H1 (cell line): ENCODE measurements around the gene DNAH1. TPM values are rescaled to one million over a fixed set of nuclear protein-coding genes. Genes with fewer than 3 reads are reported as not detected.

Experiments
- CTCF ChIA-PET: fragments of 300-600 bp; sonication (Branson Sonifier 250); formaldehyde crosslinking; loops from one replicate; lab custom pipeline; 2021; ENCODE audit not compliant: partially characterized antibody; lab: Charles Lee
- POLR2A ChIA-PET: fragments of 300-600 bp; sonication (Branson Sonifier 250); formaldehyde crosslinking; loops from one replicate; lab custom pipeline; 2021; ENCODE audit warnings: inconsistent platforms; ENCODE audit not compliant: partially characterized antibody; lab: Charles Lee
- DNase-seq, 2 experiments: peaks; one replicate each; pipeline versions ENCODE4 v3.0.0 to v3.0.0-alpha.2; 2010 to 2022; ENCODE audit warnings: low spot score in 2 of 2, low read depth in 1 of 2, mixed read lengths in 1 of 2
- FAIRE-seq: peaks from 2 replicates; lab custom pipeline; 2011; peaks lifted over from hg19 to GRCh38; lab: Jason Lieb, UNC
- H2AFZ ChIP-seq: 2 replicates; pipeline ENCODE4 v1.8.1; 2012; ENCODE audit warnings: low read length, inconsistent platforms
- H2AK5ac ChIP-seq: 2 replicates; pipeline ENCODE4 v1.6.1; 2013; ENCODE audit warnings: low read depth, low read length
- H2BK120ac ChIP-seq: replicated peaks from 2 replicates; pipeline ENCODE3; 2013; ENCODE audit warnings: low read depth, low read length, inconsistent platforms
- H2BK12ac ChIP-seq: 2 replicates; pipeline ENCODE4 v1.6.1; 2013; ENCODE audit warnings: low read depth, low read length
- H2BK15ac ChIP-seq: 2 replicates; pipeline ENCODE4 v1.6.1; 2013; ENCODE audit warnings: low read length
- H2BK20ac ChIP-seq: 2 replicates; pipeline ENCODE4 v1.6.1; 2013; ENCODE audit warnings: low read length
- H2BK5ac ChIP-seq: 2 replicates; pipeline ENCODE4 v1.6.1; 2013; ENCODE audit warnings: low read depth, low read length
- H3K14ac ChIP-seq: 2 replicates; pipeline ENCODE4 v1.6.1; 2013; ENCODE audit warnings: inconsistent platforms; ENCODE audit not compliant: insufficient read length
- H3K18ac ChIP-seq: 2 replicates; pipeline ENCODE4 v1.6.1; 2013; ENCODE audit warnings: low read length; ENCODE audit errors: extremely low read depth
- H3K23ac ChIP-seq: 2 replicates; pipeline ENCODE4 v1.6.1; 2013; ENCODE audit warnings: inconsistent platforms; ENCODE audit not compliant: insufficient read length
- H3K23me2 ChIP-seq: 2 replicates; pipeline ENCODE4 v1.6.1; 2013; ENCODE audit warnings: low read depth, low read length
- H3K27ac ChIP-seq: 2 replicates; pipeline ENCODE4 v1.6.1; 2011; ENCODE audit warnings: low read depth, low read length, inconsistent platforms
- H3K27me3 ChIP-seq, 4 experiments: replicated peaks in 1 of 4; 1 replicate in 1 of 4; 2 replicates in 3 of 4; pipeline versions ENCODE4 v1.6.1 to v1.8.1; 2011 to 2013; ENCODE audit warnings: low read length in 3 of 4, mild to moderate bottlenecking in 3 of 4, inconsistent platforms in 2 of 4, mixed read lengths in 2 of 4, moderate library complexity in 1 of 4; ENCODE audit not compliant: control insufficient read depth in 3 of 4, insufficient read depth in 3 of 4; ENCODE audit errors: extremely low read depth in 1 of 4
- H3K36me3 ChIP-seq, 4 experiments: 2 replicates each; pipeline versions ENCODE4 v1.6.1 to v1.8.1; 2011 to 2013; ENCODE audit warnings: mild to moderate bottlenecking in 4 of 4, low read length in 3 of 4, moderate library complexity in 2 of 4, control low read depth in 1 of 4, inconsistent platforms in 1 of 4; ENCODE audit not compliant: insufficient read depth in 4 of 4, control insufficient read depth in 2 of 4
- H3K4ac ChIP-seq: replicated peaks from 2 replicates; pipeline ENCODE3; 2013; ENCODE audit warnings: low read length, low read depth, mixed read lengths, inconsistent platforms; ENCODE audit not compliant: insufficient read length
- H3K4me1 ChIP-seq, 4 experiments: replicated peaks in 1 of 4; 1 replicate in 1 of 4; 2 replicates in 3 of 4; pipeline versions ENCODE4 v1.6.1 to v1.8.1; 2011 to 2013; ENCODE audit warnings: low read length in 3 of 4, inconsistent platforms in 2 of 4, mixed read lengths in 1 of 4; ENCODE audit not compliant: insufficient read depth in 4 of 4, control insufficient read depth in 3 of 4
- H3K4me2 ChIP-seq, 2 experiments: 2 replicates each; pipeline versions ENCODE4 v1.6.1 to v1.8.1; 2011 to 2013; ENCODE audit warnings: low read depth in 2 of 2, low read length in 2 of 2, control low read depth in 1 of 2, inconsistent platforms in 1 of 2, mild to moderate bottlenecking in 1 of 2; ENCODE audit not compliant: insufficient read depth in 1 of 2
- H3K4me3 ChIP-seq, 4 experiments: fragments of 200-600, 300-600 bp in 1 of 4; sonication (generic), shearing (Covaris generic), sonication (Bioruptor Twin) in 1 of 4; 2 replicates each; pipeline versions ENCODE4 v1.5.1 to v1.8.1; 2011 to 2016; ENCODE audit warnings: low read length in 4 of 4, low read depth in 3 of 4, control low read depth in 2 of 4, inconsistent platforms in 2 of 4, mild to moderate bottlenecking in 2 of 4, mixed read lengths in 1 of 4, moderate library complexity in 1 of 4; ENCODE audit not compliant: insufficient read depth in 2 of 4; ENCODE audit errors: extremely low read depth in 1 of 4
- H3K56ac ChIP-seq: replicated peaks from 2 replicates; pipeline ENCODE3; 2013; ENCODE audit warnings: low read depth, mild to moderate bottlenecking, mixed read lengths, low read length, inconsistent platforms; ENCODE audit not compliant: insufficient read length
- H3K79me1 ChIP-seq: 2 replicates; pipeline ENCODE4 v1.6.1; 2013; ENCODE audit warnings: low read depth, low read length, control low read depth
- H3K79me2 ChIP-seq, 2 experiments: 2 replicates each; pipeline versions ENCODE4 v1.6.1 to v1.8.1; 2012 to 2013; ENCODE audit warnings: low read length in 2 of 2, mild to moderate bottlenecking in 2 of 2, inconsistent platforms in 1 of 2; ENCODE audit not compliant: insufficient read depth in 2 of 2, control insufficient read depth in 1 of 2
- H3K9ac ChIP-seq, 4 experiments: replicated peaks in 1 of 4; 1 replicate in 1 of 4; 2 replicates in 3 of 4; pipeline versions ENCODE4 v1.6.1 to v1.8.1; 2011 to 2013; ENCODE audit warnings: low read depth in 3 of 4, low read length in 3 of 4, control low read depth in 2 of 4, mild to moderate bottlenecking in 2 of 4, moderate library complexity in 2 of 4, inconsistent platforms in 1 of 4; ENCODE audit errors: extremely low read depth in 1 of 4
- H3K9me3 ChIP-seq, 2 experiments: 2 replicates each; pipeline versions ENCODE4 v1.6.1 to v1.8.1; 2012 to 2013; ENCODE audit warnings: mild to moderate bottlenecking in 2 of 2, moderate library complexity in 2 of 2, control low read depth in 1 of 2, inconsistent platforms in 1 of 2, low read depth in 1 of 2, low read length in 1 of 2, mixed read lengths in 1 of 2; ENCODE audit not compliant: insufficient read depth in 2 of 2
- H4K20me1 ChIP-seq, 2 experiments: replicated peaks in 1 of 2; 2 replicates each; pipeline versions ENCODE3 to v1.8.1; 2011 to 2013; ENCODE audit warnings: inconsistent platforms in 2 of 2, low read length in 2 of 2, mild to moderate bottlenecking in 1 of 2; ENCODE audit not compliant: insufficient read depth in 2 of 2, control insufficient read depth in 1 of 2
- H4K5ac ChIP-seq: 2 replicates; pipeline ENCODE4 v1.6.1; 2013; ENCODE audit warnings: low read length, low read depth, mixed read lengths, inconsistent platforms; ENCODE audit not compliant: insufficient read length
- H4K8ac ChIP-seq: 2 replicates; pipeline ENCODE4 v1.8.0; 2013; ENCODE audit warnings: mild to moderate bottlenecking, moderate library complexity, low read length, inconsistent platforms; ENCODE audit not compliant: insufficient read depth; ENCODE audit errors: extremely low read depth
- H4K91ac ChIP-seq: replicated peaks from 2 replicates; pipeline ENCODE3; 2013; ENCODE audit warnings: low read length, mixed read lengths, inconsistent platforms; ENCODE audit not compliant: insufficient read length
- ATF2 ChIP-seq: IDR thresholded peaks from 2 replicates; pipeline ENCODE4 v1.6.1; 2012; ENCODE audit warnings: low read length, inconsistent platforms
- BACH1 ChIP-seq: IDR thresholded peaks from 2 replicates; pipeline ENCODE4 v1.6.1; 2012; ENCODE audit warnings: low read length, improper control_type of control experiment
- CEBPB ChIP-seq: IDR thresholded peaks from 2 replicates; pipeline ENCODE4 v1.6.1; 2012; ENCODE audit warnings: low read depth, low read length
- GTF2F1 ChIP-seq: IDR thresholded peaks from 2 replicates; pipeline ENCODE4 v1.6.1; 2012; ENCODE audit warnings: low read depth, low read length, improper control_type of control experiment, borderline replicate concordance
- RAD21 ChIP-seq, 2 experiments: IDR thresholded peaks in 1 of 2; conservative IDR thresholded peaks in 1 of 2; 2 replicates each; pipeline ENCODE4 v1.6.1; 2011; ENCODE audit warnings: low read depth in 2 of 2, low read length in 2 of 2, improper control_type of control experiment in 1 of 2, inconsistent platforms in 1 of 2, mild to moderate bottlenecking in 1 of 2, moderate library complexity in 1 of 2
- RFX5 ChIP-seq: IDR thresholded peaks from 2 replicates; pipeline ENCODE4 v1.6.1; 2011; ENCODE audit warnings: low read depth, low read length, improper control_type of control experiment, borderline replicate concordance
- TAF1 ChIP-seq: IDR thresholded peaks from 2 replicates; pipeline ENCODE4 v1.6.1; 2011; ENCODE audit warnings: mild to moderate bottlenecking, low read depth, low read length
- TCF12 ChIP-seq: IDR thresholded peaks from 2 replicates; pipeline ENCODE4 v1.6.1; 2011; ENCODE audit warnings: low read depth, mild to moderate bottlenecking, low read length
- WGBS, 2 experiments: shearing (Covaris generic) in 1 of 2; methylation state at CpG; one replicate each; pipeline versions ENCODE4 v1.1.6 to v1.1.7; 2013 to 2015; ENCODE audit warnings: low lambda C conversion rate in 2 of 2, mixed read lengths in 2 of 2, inconsistent platforms in 1 of 2, low coverage in 1 of 2, missing lambda C conversion rate in 1 of 2; ENCODE audit not compliant: insufficient replicate concordance in 2 of 2, insufficient coverage in 1 of 2, insufficient read length in 1 of 2; ENCODE audit errors: extremely low coverage in 1 of 2, missing lambda C conversion rate in 1 of 2; 5-methylcytosine and 5-hydroxymethylcytosine counted together
- polyA plus RNA-seq, 7 experiments: library from polyadenylated mRNA; depleted of rRNA in 3 of 7; stranded (reverse) in 5 of 7; unstranded in 2 of 7; fragments of >200 nt in 5 of 7; fragments of 200-250 nt in 2 of 7; gene quantifications; 1 replicate in 5 of 7; 2 replicates in 1 of 7; 4 replicates in 1 of 7; pipeline versions ENCODE4 v1.2.1 to v1.2.3, GENCODE V29; 2011 to 2013; ENCODE audit warnings: missing spikeins in 2 of 7, mixed read lengths in 2 of 7
- total RNA-seq: library from RNA; stranded (reverse); fragmentation: NEBNext Ultra II Directional; extraction: Animal tissue kit (Norgen Biotek cat#: 25700); gene quantifications from 2 replicates; pipeline ENCODE4 v1.2.1, GENCODE V29; 2021
- TF ChIP-seq, protein P1 (sequence below), 3 experiments: IDR thresholded peaks; 1 replicate in 2 of 3; 2 replicates in 1 of 3; pipeline versions ENCODE4 v1.5.1 to v1.6.1; 2011; ENCODE audit warnings: low read length in 3 of 3, mild to moderate bottlenecking in 3 of 3, inconsistent platforms in 2 of 3, low read depth in 1 of 3, moderate library complexity in 1 of 3; ENCODE audit not compliant: insufficient read depth in 1 of 3; ENCODE audit errors: control extremely low read depth in 1 of 3

Gene DNAH1
- total and polyA plus RNA-seq, 2 of the 8 experiments (the other 6 are each of a cell fraction or from before 2014, with no cell fraction given), result 1.0 to 1.5 TPM

DNA sequence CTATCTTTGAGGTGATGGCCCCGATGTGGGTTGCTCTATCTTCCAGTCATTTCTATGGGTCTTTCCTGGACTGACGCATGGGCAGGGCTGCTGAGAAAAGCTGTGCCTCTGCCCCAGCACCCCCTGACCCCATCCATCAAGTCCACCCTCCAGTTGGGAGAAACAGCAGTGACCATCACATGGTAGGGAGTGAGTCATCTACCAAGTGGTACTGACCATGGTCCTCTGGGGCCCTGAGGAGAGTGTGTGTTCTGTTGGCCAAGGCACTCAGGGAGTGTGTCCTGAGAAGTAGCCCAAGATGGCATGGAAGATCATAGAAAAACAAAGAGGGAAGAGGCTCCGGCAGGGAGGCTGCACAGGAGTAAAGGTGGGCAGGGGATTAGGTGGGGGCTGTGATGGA is 1.6 kb upstream of the DNAH1 start:
- Histone ChIP-seq H2BK15ac (no peak overlapping the region), H4K5ac (no peak overlapping the region), H2BK20ac (no peak overlapping the region), H3K56ac (no peak overlapping the region), H3K14ac (no peak overlapping the region), H3K27ac (no peak overlapping the region), H3K79me1 (no peaks in the 10 kb centered on the region), H3K27me3 (peaks cover 0 to 14% (median 10%) of the 10 kb centered on the region in 4 experiments; a peak in 4 of 7 replicates), H3K4me3 (no peak overlapping the region), H2AFZ (no peak overlapping the region), H3K36me3 (no peaks in the 10 kb centered on the region), H4K8ac (no peak overlapping the region), H2BK12ac (no peak overlapping the region), H4K91ac (no peak overlapping the region), H3K79me2 (no peaks in the 10 kb centered on the region), H3K9me3 (no peaks in the 10 kb centered on the region), H2AK5ac (no peak overlapping the region), H3K23me2 (peaks cover 4% of the 10 kb centered on the region; the same call in 1 of the 2 replicates), H3K23ac (no peak overlapping the region), H3K4me1 (peaks cover 0 to 3% (median 3%) of the 10 kb centered on the region in 4 experiments; a peak in 5 of 7 replicates), H2BK5ac (no peak overlapping the region), H4K20me1 (no peaks in the 10 kb centered on the region), H3K9ac (no peak overlapping the region), H3K4me2 (no peak overlapping the region), H3K18ac (no peak overlapping the region), H2BK120ac (no peak overlapping the region), H3K4ac (no peak overlapping the region)
- 84% methylated on average over 3 of the region's 3 CpGs; no CpG with 5 or more reads in 1 of the 2 experiments for WGBS, 2 experiments
- ChIA-PET POLR2A (interaction anchor here (0.5 kb wide), 1 partner anchor 28 kb away, joined by 3 read pairs; no protein-coding TSS in a partner anchor), CTCF (interaction anchor here (1.1 to 1.9 kb wide), 5 partner anchors 14 to 94 kb away, joined by 3 to 9 read pairs (median 5); no protein-coding TSS in a partner anchor)
- no peak for FAIRE-seq
- no peak for DNase-seq
- TF ChIP-seq RAD21 (IDR thresholded peaks at IDR 0.05 in 1 of 2, conservative IDR thresholded peaks at IDR 0.05 in 1 of 2; ENCODE audit: low read depth in 2 of 2, low read length in 2 of 2) (no peak), RFX5 (no peak), ATF2 (no peak), CEBPB (no peak), TAF1 (no peak), GTF2F1 (no peak), TCF12 (no peak), BACH1 (no peak)
- TF ChIP-seq, protein P1, sequence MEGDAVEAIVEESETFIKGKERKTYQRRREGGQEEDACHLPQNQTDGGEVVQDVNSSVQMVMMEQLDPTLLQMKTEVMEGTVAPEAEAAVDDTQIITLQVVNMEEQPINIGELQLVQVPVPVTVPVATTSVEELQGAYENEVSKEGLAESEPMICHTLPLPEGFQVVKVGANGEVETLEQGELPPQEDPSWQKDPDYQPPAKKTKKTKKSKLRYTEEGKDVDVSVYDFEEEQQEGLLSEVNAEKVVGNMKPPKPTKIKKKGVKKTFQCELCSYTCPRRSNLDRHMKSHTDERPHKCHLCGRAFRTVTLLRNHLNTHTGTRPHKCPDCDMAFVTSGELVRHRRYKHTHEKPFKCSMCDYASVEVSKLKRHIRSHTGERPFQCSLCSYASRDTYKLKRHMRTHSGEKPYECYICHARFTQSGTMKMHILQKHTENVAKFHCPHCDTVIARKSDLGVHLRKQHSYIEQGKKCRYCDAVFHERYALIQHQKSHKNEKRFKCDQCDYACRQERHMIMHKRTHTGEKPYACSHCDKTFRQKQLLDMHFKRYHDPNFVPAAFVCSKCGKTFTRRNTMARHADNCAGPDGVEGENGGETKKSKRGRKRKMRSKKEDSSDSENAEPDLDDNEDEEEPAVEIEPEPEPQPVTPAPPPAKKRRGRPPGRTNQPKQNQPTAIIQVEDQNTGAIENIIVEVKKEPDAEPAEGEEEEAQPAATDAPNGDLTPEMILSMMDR (IDR thresholded peaks at IDR 0.05; ENCODE audit: control extremely low read depth in 1 of 3, insufficient read depth in 1 of 3, low read depth in 1 of 3, low read length in 3 of 3), result no peak
